Measurements from ENCODE around the gene PIEZO1.

GRCh38 chr16:88771294-88771772 is 13.7 kb downstream of the PIEZO1 start:
- TF ChIP-seq CTCF (IDR thresholded peaks at IDR 0.05) (no peak), ZFX (IDR thresholded peaks at IDR 0.05; ENCODE audit: borderline replicate concordance) (no peak)

Measured in 22Rv1 (cell line).